OCI-LY7 (cell line): Measurements from ENCODE around the gene AKT3.

Experiments used
- CTCF ChIP-seq: fragments of 200-600 bp; sonication (generic); conservative IDR thresholded peaks from 2 replicates; pipeline ENCODE4 v1.5.1; 2014; ENCODE audit warnings: mild to moderate bottlenecking, antibody characterized with exemption, low read length, moderate library complexity, mixed read lengths
- EZH2phosphoT487 ChIP-seq: fragments of 200-600 bp; sonication (generic); IDR thresholded peaks from 2 replicates; pipeline ENCODE4 v1.6.1; 2018; ENCODE audit warnings: low read depth, borderline replicate concordance, mild to moderate bottlenecking, mixed run types, antibody characterized with exemption, low read length, moderate library complexity, mixed read lengths

GRCh38 chr1:243686159-243686558 lies 163.9 kb downstream of the AKT3 start:
- TF ChIP-seq CTCF (no peak), EZH2phosphoT487 (no peak)
